Sigmoid colon (tissue), 4 donors: ENCODE results near the gene SETD1B.

Experiments used
- EP300 ChIP-seq, 4 donors: sonication (generic); formaldehyde crosslinking; IDR thresholded peaks; one replicate each; pipeline ENCODE4 v1.6.1; 2017; ENCODE audit warnings: antibody characterized with exemption in 4 of 4
- POLR2A ChIP-seq, 2 donors: fragments of 450-650 bp; IDR thresholded peaks; one replicate each; pipeline ENCODE4 v1.6.1; 2016; ENCODE audit warnings: antibody characterized with exemption in 2 of 2, mild to moderate bottlenecking in 2 of 2, moderate library complexity in 2 of 2
- POLR2AphosphoS5 ChIP-seq, 4 donors: sonication (generic); formaldehyde crosslinking; IDR thresholded peaks; one replicate each; pipeline ENCODE4 v1.6.1; 2017; ENCODE audit warnings: antibody characterized with exemption in 4 of 4
- TF ChIP-seq, protein P1 (sequence below), 4 experiments: fragments of 450-650 bp in 3 of 4; fragments of 200-600 bp in 1 of 4; IDR thresholded peaks; one replicate each; pipeline ENCODE4 v1.5.1; 2016 to 2019; ENCODE audit warnings: antibody characterized with exemption in 4 of 4, mild to moderate bottlenecking in 3 of 4, moderate library complexity in 2 of 4

DNA sequence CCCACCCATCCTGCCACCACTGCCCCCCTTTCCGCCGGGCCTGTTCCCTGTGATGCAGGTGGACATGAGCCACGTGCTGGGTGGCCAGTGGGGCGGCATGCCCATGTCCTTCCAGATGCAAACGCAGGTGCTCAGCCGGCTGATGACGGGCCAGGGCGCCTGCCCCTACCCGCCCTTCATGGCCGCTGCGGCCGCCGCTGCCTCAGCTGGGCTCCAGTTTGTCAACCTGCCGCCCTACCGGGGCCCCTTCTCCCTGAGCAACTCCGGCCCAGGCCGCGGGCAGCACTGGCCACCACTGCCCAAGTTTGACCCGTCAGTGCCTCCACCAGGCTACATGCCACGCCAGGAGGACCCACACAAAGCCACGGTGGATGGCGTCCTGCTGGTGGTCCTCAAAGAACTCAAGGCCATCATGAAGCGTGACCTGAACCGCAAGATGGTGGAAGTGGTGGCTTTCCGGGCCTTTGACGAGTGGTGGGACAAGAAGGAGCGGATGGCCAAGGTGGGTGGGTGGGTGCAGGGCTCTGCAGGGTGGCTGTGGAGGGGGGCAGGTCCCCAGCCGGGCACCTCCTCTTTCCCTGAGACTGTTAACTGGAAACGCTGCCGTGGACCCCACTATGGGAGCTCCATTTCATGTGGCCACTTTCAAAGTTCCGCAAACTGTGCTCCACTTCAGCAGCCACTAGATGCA, 10.8 kb downstream of the SETD1B start:
- TF ChIP-seq POLR2AphosphoS5 (IDR thresholded peaks at IDR 0.05), result no peak
- TF ChIP-seq, protein P1, sequence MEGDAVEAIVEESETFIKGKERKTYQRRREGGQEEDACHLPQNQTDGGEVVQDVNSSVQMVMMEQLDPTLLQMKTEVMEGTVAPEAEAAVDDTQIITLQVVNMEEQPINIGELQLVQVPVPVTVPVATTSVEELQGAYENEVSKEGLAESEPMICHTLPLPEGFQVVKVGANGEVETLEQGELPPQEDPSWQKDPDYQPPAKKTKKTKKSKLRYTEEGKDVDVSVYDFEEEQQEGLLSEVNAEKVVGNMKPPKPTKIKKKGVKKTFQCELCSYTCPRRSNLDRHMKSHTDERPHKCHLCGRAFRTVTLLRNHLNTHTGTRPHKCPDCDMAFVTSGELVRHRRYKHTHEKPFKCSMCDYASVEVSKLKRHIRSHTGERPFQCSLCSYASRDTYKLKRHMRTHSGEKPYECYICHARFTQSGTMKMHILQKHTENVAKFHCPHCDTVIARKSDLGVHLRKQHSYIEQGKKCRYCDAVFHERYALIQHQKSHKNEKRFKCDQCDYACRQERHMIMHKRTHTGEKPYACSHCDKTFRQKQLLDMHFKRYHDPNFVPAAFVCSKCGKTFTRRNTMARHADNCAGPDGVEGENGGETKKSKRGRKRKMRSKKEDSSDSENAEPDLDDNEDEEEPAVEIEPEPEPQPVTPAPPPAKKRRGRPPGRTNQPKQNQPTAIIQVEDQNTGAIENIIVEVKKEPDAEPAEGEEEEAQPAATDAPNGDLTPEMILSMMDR (IDR thresholded peaks at IDR 0.05), result no peak
- TF ChIP-seq POLR2A (IDR thresholded peaks at IDR 0.05), result no peak
- no peak for TF ChIP-seq EP300 (IDR thresholded peaks at IDR 0.05)
